ENCODE data around the gene BRINP1.

- TF ChIP-seq CTCF (conservative IDR thresholded peaks at IDR 0.05 in 1 of 2, IDR thresholded peaks at IDR 0.05 in 1 of 2; ENCODE audit: low read depth in 1 of 2, low read length in 2 of 2), result no peak
- no peak for TF ChIP-seq EZH2 (IDR thresholded peaks at IDR 0.05; ENCODE audit: low read length, missing control alignments)
Observed at GRCh38 chr9:119367683-119368075, 1.6 kb downstream of the BRINP1 start.

All from fibroblast of lung (primary cell).